Non-pigmented ciliary epithelial cell (primary cell): ENCODE data around the gene BMP2K.
"Not testable (repeated sequence)": the region's sequence is repeated elsewhere in the genome, so short reads cannot be mapped to it uniquely, and the experiment has no call there.

Source experiments
- DNase-seq: peaks from one replicate; pipeline ENCODE4 v3.0.0-alpha.2; 2010; ENCODE audit warnings: low read depth

Gene BMP2K

GRCh38 chr4:78864405-78865024 lies 88.4 kb downstream of the BMP2K start:
- peak; percentile 59 for DNase-seq

DNA sequence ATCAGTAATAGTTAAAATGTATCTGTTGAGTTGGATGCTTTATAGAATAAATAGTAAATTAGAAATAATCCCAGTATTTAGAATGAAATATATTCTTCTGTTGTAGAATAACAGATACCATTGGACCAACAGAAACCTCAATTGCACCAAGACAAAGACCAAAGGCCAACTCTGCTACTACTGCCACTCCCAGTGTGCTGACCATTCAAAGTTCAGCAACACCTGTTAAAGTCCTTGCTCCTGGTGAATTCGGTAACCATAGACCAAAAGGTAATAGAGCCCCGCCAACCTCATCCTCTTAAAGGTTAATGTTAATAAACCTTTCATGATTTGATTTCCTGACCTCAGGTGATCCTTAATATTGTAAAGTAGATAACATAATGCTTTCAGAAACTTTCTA lies 89.3 kb downstream of the BMP2K start:
- no peak for DNase-seq

DNA sequence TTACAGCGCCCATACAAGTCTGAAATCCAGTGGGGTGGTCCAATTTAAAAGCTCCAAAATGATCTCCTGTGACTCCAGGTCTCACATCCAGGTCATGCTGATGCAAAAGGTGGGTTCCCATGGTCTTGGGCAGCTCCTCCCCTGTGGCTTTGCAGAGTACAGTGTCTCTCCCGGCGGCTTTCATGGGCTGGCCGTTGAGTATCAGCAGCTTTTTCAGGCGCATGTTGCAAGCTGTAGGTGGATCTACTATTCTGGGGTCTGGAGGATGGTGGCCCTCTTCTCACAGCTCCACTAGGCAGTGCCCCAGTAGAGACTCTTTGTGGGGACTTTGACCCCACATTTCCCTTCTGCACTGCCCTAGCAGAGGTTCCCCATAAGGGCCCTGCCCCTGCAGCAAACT lies 92.6 kb downstream of the BMP2K start:
- DNase-seq = not testable (repeated sequence)

DNA sequence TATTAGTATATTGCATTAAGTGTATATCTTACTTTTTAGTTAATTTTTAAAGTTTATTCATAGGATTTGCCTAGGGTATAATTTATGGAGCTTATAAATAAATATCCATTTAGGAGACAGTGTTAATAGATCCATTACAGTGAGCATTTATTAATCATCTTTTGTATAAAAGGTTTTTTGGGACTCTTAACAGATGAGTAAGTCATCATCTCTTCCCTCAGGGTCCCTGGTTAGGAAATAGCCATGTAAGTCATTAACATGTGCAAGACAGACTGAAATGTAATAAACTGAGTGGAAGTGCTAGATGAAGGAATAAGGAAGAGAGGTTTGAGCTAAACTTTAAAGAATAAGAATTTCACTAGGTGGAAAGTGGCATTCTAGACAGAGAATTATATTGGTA lies 93.9 kb downstream of the BMP2K start:
- DNase-seq = no peak

DNA sequence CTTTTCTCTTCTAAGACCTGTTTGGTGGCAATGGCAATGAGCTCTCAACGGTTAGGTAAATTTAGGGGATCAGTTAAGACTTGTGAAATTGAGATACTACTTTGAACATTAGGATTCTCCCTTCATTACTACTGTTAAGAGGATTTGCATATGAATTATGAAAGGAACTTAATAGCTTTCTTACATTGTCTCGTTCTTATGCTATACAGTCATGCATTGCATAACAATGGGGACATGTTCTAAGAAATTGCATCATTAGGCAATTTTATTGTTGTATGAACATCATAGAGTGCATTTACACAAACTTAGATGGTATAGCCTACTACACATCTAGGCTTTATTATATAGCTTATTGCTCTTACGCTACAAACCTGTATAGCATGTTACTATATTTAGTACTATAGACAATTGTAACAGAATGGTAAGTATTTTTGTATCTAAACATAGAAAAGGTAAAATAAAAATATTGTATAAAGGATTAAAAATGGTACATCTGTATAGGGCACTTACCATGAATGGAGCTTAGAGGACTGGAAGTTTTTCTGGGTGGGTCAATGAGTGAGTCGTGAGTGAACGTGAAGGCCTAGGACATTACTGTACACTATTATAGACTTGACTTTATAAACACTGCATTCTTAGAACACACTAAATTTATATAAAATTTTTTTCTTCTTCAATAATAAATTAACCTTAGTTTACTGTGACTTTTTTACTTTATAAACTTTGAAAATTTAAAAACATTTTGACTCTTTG lies 100.6 kb downstream of the BMP2K start:
- peak; percentile 5 for DNase-seq

GRCh38 chr4:78878031-78878430 lies 101.9 kb downstream of the BMP2K start:
- no peak for DNase-seq

- no peak for DNase-seq
Observed at GRCh38 chr4:78880874-78881492, 104.8 kb downstream of the BMP2K start.

GRCh38 chr4:78885598-78885997 lies 109.4 kb downstream of the BMP2K start:
- no peak for DNase-seq

DNA sequence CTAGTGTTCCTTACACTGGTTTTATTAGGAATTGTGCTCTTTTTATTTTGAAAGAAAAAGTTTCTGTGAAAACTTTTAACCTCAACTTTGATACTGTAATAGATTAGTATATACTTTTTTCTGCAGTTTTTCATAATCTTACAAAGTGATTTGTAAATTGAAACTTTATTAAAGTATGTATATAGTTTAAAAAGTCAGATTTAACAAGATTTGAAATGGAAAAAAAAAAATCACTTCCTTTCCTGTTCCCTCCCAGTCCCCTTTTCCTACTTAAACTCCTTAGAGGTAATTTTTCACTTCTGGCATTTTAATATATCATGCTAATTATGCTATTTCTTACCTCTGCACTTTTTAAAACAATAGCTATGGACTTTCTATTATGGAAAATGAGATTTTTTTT lies 113.8 kb downstream of the BMP2K start:
- no peak for DNase-seq

GRCh38 chr4:78899302-78899701 lies 123.2 kb downstream of the BMP2K start:
- DNase-seq = no peak

DNA sequence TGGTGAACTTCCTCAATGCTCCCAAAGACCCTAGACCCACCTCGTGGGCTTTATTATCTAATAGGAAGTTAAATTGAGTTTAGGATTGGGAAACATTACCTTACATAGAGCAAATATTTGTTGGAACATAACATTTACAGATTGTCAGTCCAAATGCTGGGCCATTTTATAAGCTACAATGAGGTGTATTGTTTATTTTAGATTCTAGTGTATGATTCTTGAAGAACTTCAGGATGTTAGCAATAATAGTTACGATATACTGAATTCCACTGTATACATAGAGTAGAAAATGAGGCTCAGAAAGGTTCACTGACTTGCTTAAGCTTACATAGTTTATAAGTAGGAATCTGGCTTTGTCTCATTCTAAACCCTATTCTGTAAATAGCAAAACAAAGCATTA lies 125.7 kb downstream of the BMP2K start:
- no peak for DNase-seq

DNA sequence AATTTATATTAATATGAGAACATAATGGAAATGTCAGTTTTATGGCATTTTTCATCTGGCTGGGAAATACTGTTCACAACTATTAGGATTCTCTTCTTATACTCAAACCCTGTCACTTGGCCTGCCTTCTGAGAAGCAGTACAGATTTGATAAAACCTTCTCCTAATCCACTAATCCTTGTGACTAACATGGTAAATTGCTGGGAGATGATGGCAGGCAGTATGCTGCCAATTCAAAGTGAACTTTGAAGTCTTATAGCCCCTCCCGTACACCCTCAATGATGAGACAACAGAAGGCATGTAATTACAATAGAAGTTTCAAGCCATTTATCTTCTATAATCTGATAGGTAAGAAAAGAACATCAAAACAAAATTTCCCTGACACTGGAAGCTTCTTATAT lies 126.1 kb downstream of the BMP2K start:
- no peak for DNase-seq

DNA sequence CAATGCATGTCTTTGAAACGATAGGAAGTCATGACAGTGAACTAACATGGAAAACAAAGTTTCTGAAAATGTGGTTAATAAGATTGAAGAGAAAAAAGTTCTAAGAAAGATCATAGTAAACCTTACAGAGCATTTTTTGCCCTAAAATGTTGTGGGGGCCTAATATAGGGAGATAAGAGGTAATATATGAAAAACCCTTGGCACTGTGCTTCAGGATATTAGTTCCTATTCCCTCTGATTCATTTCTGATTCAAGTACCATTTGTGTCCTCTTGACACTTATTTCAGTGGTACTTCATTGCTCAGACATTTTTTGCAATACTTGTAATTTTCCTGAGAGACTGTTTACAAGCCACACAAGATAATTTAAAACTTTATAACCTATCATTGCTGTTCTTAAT lies 128.0 kb downstream of the BMP2K start:
- no peak for DNase-seq

- DNase-seq = no peak
Observed at GRCh38 chr4:78907638-78908037, 131.5 kb downstream of the BMP2K start.

- DNase-seq = not testable (repeated sequence)
Observed at GRCh38 chr4:78908974-78909373, 132.8 kb downstream of the BMP2K start.

DNA sequence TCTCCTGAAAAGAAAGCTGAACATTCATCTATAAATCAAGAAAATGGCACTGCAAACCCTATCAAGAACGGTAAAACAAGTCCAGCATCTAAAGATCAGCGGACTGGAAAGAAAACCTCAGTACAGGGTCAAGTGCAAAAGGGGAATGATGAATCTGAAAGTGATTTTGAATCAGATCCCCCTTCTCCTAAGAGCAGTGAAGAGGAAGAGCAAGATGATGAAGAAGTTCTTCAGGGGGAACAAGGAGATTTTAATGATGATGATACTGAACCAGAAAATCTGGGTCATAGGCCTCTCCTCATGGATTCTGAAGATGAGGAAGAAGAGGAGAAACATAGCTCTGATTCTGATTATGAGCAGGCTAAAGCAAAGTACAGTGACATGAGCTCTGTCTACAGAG lies 134.5 kb downstream of the BMP2K start:
- DNase-seq = no peak

DNA sequence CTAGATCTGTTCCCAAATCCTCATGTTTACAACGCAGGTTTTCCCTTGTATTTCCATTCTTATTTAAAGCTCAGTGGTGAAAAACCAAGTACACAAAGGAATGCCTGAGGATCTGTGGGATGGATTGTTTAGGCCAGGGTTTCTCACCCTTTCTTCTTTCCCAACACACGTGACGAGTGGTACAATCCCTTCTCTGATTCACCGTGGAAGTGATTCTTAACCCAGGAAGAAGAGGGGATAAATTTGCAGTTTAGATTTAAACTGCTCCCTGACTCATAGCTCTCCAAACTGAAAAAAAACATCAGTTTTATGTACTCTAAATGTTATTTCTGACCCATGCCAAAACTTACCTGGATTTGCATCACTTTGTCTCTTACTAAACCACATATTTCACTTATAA lies 146.1 kb downstream of the BMP2K start:
- DNase-seq = peak; percentile 32

- no peak for DNase-seq
Observed at GRCh38 chr4:78923464-78924312, 147.5 kb downstream of the BMP2K start.

DNA sequence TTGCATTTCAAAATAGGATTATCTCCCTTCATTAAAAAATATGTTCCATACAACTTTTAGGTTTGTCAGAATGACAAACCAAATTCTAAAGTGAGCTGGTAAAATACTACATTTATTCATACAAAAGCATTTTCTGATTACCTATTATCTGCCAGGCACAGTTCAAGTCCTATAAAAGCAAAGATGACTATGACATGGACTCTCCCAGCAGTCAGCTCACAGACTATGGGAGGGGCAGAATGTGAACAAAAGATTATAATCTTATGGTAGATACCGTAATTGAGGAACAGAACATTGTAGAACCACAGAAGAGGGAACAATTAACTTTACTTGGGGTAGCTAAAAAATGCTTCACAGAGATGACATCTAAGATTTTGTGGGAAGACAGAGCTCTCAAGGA lies 150.7 kb downstream of the BMP2K start:
- DNase-seq = no peak

GRCh38 chr4:78928835-78929234 lies 152.7 kb downstream of the BMP2K start:
- DNase-seq = no peak

- no peak for DNase-seq
Observed at GRCh38 chr4:78930016-78930629, 154.0 kb downstream of the BMP2K start.

DNA sequence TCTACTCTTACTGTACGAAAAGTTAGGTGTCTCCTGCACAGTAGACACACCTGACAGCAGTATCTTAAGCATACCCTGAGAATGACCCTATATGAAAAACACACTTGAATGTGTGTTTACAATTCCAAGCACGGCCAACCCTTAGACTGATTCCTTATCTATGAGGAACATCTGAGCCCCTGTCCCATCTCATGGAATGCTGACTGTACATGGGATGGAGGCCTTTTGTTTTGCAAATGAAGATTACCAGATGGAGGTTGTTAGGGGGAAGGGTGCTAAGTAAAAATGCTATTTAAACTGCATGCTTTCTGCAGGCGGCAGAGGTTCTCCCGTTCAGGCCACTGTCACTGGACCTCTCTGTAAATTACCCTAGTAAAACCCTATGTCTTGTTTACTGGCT lies 160.8 kb downstream of the BMP2K start:
- DNase-seq = no peak
